CD4-positive, alpha-beta T cell treated with Interleukin-6 at 100 ng/mL for 8 hours (primary cell): ENCODE measurements around the gene SCYGR2.

Source experiments
- DNase-seq: peaks from one replicate; pipeline ENCODE4 v3.0.0-alpha.2; 2020; ENCODE audit warnings: mixed read lengths, low spot score

The SCYGR2 gene

DNA sequence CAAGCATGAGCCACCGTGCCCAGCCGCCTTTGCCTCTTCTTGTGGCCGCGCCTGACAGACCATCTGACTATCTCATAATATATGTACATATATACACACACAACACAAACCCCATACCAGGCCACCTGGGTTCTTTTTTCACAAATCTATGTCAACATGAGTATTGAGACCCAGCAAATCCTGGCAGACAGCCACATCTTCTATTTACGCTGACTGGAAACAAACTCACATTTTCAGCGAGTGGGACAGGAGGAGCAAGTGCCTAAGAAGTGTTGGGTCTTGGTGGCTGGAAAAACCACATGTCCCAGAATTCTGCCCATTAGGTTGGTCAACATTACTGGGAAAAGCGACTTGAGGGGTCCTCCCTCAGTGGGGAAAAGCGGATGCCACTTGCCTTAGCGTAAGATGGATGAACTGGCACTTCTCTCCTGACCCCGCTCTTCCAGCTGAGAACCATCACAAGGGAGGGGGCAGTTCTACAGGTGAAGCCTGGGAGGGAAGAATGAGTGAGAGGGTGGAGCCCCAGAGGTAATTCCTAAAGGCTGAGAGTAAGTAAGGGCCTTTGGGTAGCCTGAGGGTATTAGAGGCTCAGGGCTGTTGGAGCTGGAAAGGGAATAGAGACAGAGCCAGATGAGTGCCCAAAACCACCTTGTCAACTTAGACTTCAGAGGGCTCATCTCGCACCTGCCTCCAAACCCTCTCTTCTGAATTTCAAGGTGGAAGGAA lies 14.0 kb downstream of the SCYGR2 start:
- no peak for DNase-seq

DNA sequence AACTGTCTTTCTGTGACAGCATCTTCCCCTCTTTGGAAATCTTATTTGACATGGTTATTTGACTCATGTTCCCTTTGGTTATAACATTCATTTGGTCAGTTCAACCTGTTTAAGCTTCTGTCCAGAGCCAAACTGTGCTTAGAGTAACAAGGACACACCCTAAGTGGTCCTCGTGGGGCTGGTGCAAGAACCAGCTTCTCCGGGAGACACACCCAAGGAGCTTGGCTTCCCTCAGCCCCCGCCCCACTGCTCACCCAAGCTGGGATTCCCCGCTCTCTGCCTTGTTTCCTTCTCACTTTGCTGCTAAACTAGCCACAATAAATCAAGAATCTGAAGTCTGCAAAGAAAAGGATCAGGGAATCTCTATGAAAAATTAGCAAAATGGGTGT lies 14.6 kb downstream of the SCYGR2 start:
- no peak for DNase-seq

DNA sequence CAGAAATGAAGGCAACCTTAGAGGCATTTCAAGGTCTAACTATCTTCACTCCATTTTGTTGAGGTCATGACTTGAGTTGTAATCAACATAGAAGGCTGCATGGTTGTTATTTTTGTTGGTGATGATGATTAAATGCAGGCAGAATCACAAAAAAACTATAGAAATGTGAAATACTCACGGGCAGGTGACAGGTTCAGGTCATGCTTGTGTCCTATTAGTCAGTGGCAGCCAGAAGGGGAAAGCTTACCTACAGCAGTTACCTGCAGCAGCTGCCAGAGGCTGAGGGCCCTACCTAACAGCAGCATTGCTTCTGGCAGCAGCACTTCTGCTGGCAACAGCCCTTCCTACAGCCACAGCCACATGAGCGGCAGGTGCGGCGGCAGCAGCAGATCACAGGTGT lies 15.6 kb downstream of the SCYGR2 start:
- DNase-seq = no peak

DNA sequence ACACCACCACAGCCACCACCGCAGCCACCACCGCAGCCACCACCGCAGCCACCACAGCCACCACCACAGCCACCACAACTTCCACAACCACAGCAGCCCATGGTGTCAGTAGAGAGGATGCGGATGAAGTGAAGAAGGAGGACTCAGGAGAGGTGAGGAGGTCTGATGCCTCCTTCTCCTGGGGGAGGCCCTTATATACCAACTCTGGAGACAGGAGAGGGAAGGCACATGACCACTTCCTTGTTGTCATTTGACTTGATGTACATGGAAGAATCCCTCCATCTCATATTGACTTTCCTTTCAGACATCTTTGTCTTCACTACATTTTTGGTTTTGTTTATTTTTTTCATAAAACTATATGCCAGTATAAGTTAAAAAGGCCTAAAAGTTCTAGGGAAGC lies 16.0 kb downstream of the SCYGR2 start, which contains the start of gene SCYGR3:
SCYGR3 (minus strand) TSS at position 101 of the 400 bp plus-strand sequence; CDS start at position 101, 0 bp downstream.
- DNase-seq = no peak

DNA sequence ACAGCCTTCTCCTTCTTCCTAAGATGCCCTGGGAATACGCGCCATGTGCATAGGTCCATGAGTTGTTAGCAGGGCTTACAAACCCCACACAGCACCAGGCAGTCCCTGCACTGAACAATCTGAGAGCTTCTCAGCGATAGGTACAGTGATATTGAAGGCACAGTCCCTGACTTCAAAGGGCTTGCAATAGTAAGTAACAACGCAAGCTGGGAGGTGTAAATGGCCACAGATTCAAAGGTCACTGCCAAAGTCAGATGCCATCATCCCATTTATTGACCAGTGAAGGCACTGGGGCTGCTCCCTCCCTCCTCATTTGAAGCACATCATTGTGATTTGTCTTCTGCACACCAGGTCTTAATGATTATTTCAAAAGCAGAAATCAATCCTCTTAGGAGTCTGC lies 16.5 kb downstream of the SCYGR2 start:
- no peak for DNase-seq

DNA sequence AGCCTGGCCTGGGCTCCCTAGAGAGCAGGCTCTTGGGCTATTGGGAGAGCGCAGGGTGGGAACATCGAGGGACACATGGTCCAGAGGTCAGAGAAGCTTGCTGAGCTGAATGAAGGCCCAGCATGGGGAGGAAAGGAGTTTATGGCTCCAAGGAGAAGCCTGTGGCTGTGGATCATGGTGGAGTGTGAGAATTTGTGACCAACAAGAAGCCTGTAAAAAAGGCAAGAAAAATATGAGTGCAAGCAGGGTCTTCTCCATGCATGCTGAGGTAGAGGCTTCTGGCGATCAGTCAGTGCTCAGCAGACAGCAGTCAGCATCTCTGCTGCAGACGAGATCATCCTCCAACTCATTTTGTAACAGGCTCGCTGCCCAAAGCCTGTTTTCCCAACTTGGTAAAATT lies 17.2 kb downstream of the SCYGR2 start:
- DNase-seq = no peak

DNA sequence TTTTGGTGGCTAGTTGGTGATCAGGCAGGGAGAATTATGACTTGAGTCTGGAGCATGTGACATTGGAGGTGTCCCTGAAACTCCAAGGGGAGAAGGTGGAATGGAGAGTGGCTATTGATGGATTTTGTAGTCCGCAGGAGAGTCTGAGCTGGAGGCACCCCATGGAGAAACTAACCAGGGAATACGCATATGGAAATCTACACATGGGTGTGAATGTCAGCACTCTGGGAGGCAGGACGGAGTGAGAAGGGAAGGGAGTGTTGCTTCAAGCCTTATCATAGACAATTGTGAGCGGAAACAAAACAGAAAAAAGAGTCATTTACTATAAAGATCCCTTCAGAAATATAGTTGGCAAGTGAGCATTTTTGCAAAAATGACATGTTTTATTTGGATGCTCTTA lies 17.9 kb downstream of the SCYGR2 start:
- DNase-seq = no peak

DNA sequence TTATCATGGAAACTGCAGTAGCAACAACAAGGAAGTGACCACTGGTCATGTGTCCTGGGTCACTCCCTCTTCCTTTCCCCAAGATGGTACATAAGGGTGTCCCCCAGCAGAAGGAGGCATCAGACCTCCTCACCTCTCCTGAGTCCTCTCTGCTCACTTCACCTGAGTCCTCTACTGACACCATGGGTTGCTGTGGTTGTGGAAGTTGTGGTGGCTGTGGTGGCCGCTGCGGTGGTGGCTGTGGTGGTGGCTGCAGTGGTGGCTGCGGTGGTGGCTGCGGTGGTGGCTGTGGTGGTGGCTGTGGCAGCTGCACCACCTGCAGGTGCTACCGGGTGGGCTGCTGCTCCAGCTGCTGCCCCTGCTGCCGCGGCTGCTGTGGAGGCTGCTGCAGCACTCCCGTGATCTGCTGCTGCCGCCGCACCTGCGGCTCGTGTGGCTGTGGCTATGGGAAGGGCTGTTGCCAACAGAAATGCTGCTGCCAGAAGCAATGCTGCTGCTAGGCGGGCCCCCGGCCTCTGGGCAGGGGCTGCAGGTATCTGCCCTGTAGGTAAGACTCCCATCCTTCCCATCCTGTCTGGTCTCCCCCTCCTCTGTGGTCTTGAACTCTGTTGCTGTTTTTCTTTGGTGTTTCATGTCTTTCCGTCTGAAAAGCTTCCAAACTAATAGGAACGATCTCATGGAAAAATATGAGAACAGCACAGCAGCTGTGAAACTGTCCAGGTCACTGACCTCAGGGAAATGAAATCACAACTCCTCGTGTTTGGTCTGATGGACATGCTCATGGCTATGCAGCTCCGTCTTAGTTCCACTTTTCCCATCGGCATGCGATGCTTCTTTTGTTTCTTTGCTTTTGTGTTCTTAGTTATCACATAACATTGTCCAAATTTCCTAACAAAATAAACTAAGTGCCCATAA lies 18.9 kb downstream of the SCYGR2 start, which contains the start of gene SCYGR4:
SCYGR4 (plus strand) TSS at position 183 of the 915 bp plus-strand sequence; CDS start at position 183, 0 bp downstream.
- DNase-seq = no peak

DNA sequence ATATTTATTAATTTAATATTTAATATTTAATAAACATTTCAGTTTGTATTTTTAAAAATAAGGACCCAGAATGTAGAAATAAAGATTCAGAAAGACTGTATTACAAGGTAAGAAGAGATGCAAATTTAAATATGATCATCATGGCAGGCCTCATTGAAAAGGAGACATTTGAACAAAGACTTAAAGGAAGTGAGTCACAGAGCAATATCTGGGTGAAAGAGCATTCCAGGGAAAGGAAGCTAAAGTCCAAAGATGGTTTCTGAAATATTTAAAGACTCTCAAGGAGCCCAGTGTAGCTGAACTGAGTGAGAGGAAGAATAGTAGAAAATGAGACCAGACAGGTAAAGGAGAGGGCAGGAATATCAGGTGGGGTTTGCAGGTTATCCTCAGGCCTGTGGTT lies 24.5 kb downstream of the SCYGR2 start:
- no peak for DNase-seq

DNA sequence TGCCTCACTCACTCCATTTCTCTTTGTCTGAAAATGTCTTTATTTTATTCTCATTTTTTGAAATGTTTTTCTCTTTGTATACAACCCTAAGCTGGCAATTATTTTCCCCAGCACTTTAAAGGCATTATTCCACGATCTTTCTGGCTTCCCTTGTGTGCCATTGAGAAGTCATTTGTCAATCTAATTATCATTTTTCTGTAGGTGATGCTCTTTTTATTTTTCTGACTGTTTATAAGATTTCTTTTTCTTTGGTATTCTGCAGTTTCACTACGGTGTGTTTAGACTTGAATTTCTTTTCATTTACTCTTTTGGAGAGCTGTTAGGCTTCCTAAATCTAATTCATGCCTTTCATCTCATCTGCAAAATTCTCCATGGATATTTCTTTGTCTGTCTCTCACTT lies 26.7 kb downstream of the SCYGR2 start:
- DNase-seq = no peak

DNA sequence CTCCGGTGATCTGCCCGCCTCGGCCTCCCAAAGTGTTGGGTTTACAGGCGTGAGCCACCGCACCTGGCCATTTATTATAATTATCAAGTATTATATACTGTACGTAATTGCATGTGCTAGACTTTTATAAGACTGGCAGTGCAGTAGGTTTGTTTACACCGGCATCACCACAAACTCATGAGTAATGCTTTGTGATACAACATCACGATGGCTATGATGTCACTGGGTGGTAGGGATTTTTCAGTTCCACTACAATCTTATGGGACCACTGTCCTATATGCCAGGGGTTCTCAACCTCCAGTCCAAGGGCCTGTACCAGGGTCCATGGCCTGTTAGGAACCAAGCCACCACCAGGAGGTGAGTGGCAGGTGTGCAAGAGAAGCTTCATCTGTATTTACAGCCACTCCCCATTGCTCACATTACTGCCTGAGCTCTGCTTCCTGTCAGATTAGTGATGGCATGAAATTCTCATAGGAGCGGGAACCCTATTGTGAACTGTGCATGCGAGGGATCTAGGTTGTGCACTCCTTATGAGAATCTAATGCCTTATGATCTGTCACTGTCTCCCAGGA lies 28.0 kb downstream of the SCYGR2 start:
- DNase-seq = no peak

DNA sequence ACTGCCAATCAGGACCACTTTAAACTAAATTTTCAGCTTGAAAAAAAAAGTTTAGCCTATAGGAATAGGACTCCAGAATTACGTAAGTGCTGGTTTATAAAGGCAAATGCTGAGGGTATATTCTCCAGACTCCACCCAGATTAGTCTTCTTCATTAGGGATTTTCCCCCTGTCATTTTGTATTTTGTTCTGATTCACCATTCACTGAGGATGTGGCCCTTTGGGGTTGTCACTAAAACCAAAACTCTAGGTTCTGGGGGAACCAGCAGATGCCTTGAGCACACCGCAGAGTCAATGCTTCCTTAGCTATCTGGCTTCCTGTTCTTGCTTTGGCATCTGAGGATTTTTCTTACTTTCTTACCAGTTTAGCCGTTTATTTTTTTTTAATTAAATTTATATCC lies 29.1 kb downstream of the SCYGR2 start:
- no peak for DNase-seq

DNA sequence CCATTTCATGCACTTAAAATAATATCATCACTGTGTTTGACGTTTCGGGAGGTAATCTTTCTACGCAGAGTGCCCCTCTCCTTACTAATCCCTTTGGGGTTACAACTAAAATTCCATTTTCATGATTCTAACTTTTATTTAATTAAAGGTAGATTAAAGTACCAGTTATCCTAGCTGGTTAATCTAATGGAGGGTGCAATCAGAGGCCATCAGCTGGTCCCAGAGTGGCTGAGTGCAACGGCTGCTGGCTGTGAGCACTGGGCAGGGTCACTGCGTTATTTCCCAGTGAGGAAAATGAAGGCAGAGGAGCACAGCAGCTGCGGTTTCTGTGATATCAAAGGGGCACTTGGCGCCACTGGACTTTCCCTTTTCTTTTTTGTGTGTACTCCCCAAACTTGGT lies 30.7 kb downstream of the SCYGR2 start:
- DNase-seq = no peak

DNA sequence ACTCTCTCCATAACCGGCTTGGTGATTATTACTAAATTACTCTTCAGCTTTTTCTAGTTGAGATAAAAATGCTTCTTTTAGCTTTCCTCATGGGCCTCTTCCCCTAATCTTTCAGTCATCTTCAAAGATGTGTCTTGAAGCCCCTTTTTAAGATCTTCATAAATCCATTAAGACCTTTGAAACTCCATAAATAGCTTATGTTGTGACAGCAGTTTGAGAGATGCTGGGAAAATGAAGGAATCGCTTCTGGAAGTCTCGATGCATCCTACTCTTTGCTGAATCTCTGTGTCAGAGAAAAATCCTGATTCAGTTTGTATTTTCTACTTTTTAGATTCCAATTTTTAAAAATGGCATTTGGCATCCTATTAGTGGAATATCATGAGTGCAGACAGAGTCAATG lies 31.6 kb downstream of the SCYGR2 start:
- no peak for DNase-seq

DNA sequence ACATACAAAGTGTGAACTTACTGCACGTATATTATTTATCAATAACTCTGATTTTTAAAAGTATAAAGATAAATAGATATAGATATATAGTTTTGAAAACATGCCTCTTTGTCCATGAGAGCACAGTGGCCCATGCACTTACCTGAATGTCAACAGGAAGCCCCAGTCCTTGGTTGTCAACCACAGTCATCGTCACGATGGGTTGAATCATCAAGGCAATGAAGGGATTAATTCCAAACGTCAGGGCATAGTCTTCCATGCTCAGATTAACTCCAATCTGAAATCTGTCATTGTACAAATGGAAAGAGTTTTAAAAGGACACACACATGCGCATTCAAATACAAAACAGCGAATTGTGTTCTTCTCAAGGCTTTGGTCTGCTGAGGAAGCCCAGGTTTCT lies 34.1 kb downstream of the SCYGR2 start:
- no peak for DNase-seq

DNA sequence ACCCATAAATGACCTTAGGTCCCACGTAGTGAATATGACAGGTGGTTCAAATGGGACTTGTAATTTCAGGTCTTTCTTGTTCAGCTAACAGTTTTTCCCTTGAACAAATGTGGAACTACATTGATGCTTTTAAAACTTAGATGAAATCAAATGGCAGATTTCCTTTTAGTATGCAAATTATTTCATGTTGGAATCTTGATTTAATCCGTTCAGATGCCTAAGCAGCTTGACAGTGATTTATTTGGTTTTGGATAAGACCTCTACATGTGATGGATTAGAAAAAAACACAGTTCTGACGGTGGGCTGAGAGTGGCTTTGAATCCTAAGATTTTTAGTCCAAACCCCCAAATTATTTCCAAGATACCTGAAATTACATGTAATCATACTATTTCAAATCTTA lies 35.5 kb downstream of the SCYGR2 start:
- no peak for DNase-seq

DNA sequence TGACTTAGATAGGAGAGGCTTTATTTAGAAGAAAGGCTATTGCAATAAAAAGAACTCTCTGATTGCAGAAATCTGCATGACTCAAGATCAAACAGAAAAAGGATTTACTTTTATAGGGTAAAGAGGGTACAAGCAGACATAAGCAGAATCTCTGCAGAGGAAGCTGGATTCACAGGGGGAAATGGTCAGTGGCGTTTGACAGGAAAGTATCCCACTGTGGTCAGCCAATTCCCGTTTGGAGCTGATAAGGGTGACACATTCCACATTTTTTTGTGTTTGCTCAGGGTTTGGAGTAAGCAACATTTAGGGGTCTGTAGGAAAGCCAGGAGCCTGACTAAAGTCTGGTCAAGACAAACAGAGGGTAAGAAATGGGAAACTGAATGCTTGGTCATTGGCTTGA lies 44.0 kb downstream of the SCYGR2 start:
- DNase-seq = no peak

DNA sequence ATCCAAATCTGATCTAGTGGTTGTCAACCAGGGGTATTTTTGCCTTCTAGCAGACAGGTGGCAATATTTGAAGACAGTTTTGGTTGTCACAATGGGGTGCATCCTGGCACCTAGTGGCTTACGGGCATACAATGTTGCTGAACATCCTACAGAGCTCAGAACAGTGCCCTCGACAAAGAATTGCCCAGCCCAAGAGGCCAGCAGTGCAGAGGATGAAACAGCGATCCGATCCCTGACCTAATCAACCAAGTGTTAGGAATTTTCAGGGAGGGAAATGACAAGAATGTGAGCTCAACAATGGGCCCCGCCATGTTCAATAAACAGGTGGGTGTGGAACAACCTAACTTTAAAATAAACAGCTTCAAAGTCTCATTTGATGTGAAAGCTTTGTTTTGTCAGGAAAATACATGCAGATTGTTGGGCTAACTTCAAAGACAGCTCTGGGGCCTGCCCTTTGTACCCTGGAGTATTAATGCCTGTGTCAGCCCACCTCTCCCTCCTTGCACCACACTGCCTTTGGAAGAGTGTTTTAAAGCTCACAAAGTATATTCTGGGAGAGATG lies 45.4 kb downstream of the SCYGR2 start:
- no peak for DNase-seq
